Purkinje cell (primary cell): ENCODE measurements around the gene POC5. TPM values are rescaled to one million over a fixed set of nuclear protein-coding genes. Genes with fewer than 3 reads are reported as not detected.

Experiments used
- polyA plus RNA-seq: library from polyadenylated mRNA; unstranded; fragments of >200 nt; fragmentation: Nextera tagmentation; gene quantifications from 2 replicates; pipeline ENCODE4 v1.2.1, GENCODE V29; 2014

POC5 gene, protein sequence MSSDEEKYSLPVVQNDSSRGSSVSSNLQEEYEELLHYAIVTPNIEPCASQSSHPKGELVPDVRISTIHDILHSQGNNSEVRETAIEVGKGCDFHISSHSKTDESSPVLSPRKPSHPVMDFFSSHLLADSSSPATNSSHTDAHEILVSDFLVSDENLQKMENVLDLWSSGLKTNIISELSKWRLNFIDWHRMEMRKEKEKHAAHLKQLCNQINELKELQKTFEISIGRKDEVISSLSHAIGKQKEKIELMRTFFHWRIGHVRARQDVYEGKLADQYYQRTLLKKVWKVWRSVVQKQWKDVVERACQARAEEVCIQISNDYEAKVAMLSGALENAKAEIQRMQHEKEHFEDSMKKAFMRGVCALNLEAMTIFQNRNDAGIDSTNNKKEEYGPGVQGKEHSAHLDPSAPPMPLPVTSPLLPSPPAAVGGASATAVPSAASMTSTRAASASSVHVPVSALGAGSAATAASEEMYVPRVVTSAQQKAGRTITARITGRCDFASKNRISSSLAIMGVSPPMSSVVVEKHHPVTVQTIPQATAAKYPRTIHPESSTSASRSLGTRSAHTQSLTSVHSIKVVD
- 12.0 and 14.1 TPM in 2 replicates for polyA plus RNA-seq

DNA sequence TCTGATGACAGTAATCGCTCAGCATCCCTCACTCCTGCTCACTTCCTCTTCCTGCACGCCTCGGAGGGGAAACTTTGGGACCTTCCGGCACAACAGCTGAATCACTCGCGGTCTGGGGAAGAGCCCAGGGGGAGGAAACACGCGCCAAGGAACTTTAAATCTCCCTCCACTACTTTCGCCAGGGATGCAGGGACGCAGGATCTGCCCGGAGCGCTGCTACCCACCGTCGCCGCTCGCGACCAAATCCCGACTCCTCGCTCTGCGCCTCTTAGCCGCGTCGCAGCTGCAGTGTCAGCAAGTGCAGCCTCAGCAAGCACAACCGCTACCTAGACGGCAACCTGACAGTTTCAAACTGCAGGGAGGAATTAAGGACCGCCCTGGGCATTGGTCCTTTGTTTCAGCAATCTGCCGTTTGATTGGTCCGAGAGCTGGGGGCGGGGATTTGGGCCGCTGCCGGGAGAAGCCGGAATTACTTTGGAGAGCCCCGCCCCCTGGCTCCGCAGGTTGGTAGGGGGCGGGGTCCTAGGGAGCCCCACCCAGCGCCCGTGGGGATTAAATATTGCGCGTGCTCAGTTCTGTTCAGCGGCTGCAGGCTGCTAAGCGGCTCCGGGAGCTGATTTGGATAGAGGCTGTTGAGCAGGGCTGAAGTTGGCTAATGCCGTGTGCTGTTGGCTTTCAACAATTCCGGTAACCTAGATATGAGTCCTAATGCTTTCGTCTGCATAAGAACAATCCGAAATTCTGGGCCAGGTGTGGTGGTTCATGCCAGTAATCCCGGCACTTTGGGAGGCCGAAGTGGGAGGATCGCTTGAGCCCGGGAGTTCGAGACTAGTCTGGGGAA is at the start of gene POC5:
Gene POC5 (minus strand): TSS at position 356 of the 841 bp plus-strand sequence. CDS start 4,500 bp downstream, outside the sequence.

Other genes with a start within 250 kb of the POC5 start
- gene CERT1, start 205.8 kb downstream of the POC5 start, polyA plus RNA-seq = 48.8 and 57.1 TPM in 2 replicates
- 31.6 and 44.1 TPM in 2 replicates for gene POLK, start 205.5 kb downstream of the POC5 start, polyA plus RNA-seq
- gene ANKDD1B, start 106.0 kb downstream of the POC5 start, polyA plus RNA-seq = 0.60 TPM in 1 of 2 replicates, not detected in the other